ENCODE measurements around the gene PADI4.

DNA sequence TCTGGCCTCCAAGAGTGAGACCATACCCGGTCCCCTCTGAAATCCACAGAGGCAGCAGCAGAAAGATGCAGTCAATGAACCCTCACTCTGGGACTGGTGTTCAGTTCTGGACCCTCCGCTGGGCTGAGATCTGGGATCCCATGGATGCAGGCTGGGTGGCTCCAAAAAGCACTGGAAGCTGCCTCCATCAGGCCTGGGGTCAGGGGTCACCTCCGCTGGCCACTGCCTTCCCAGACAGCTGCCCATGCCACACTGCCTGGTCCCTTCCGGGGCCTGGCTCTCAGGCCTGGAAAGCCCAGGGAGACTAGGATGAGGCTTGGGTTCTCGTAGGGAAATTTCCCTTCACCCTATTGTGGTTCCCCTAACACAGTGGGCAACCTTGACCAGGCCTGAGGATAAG is 21.4 kb upstream of the PADI4 start:
- TF ChIP-seq ZNF561 (tag by site-specific recombination; IDR thresholded peaks at IDR 0.05; ENCODE audit: borderline replicate concordance) (no peak), ZNF404 (tag by site-specific recombination; IDR thresholded peaks at IDR 0.05) (no peak), ZSCAN16 (tag by site-specific recombination; IDR thresholded peaks at IDR 0.05) (no peak)
- TF ChIP-seq, protein P1, sequence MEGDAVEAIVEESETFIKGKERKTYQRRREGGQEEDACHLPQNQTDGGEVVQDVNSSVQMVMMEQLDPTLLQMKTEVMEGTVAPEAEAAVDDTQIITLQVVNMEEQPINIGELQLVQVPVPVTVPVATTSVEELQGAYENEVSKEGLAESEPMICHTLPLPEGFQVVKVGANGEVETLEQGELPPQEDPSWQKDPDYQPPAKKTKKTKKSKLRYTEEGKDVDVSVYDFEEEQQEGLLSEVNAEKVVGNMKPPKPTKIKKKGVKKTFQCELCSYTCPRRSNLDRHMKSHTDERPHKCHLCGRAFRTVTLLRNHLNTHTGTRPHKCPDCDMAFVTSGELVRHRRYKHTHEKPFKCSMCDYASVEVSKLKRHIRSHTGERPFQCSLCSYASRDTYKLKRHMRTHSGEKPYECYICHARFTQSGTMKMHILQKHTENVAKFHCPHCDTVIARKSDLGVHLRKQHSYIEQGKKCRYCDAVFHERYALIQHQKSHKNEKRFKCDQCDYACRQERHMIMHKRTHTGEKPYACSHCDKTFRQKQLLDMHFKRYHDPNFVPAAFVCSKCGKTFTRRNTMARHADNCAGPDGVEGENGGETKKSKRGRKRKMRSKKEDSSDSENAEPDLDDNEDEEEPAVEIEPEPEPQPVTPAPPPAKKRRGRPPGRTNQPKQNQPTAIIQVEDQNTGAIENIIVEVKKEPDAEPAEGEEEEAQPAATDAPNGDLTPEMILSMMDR (tag by site-specific recombination; IDR thresholded peaks at IDR 0.05), result no peak
